ENCODE measurements around the gene SH3RF2. TPM values are rescaled to one million over a fixed set of nuclear protein-coding genes. Genes with fewer than 3 reads are reported as not detected.

The SH3RF2 gene
- total and polyA plus RNA-seq, 2 of the 13 experiments (the other 11 are each of a cell fraction or from before 2014, with no cell fraction given), result 2.6 to 3.7 TPM

DNA sequence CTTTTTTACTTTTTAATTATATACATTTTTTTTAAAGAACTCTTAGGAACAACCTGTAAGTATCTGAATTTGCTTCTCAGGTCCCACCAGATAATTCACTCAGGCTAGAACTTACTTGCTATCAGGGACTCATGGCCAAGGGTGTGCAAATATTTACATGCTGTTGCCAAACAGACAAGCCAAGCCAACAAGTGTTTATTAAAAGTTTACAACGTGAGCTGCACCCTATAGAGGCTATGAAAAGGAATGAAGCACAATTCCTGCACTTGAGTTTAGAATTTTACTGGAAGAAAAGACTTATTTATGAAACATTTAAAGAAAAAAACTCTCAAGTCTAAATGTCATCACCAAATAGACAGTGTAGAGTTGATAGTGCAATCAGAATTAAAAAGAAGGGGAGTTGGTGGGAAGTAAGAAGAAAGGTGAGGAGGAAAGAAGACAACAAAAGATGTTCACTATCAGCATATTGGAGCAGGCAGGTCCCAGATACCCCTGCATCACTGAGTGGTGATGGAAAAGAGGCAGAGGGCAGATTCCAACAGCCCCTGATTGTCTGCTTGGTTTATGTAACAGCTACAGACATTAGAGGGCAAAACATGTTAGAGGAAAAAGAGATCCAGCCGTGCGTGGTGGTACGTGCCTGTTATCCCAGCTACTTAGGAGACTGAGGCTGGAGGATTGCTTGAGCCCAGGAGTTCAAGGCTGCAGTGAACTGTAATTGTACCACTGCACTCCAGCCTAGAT lies 32.8 kb downstream of the SH3RF2 start (continued):
- TF ChIP-seq, protein P1, sequence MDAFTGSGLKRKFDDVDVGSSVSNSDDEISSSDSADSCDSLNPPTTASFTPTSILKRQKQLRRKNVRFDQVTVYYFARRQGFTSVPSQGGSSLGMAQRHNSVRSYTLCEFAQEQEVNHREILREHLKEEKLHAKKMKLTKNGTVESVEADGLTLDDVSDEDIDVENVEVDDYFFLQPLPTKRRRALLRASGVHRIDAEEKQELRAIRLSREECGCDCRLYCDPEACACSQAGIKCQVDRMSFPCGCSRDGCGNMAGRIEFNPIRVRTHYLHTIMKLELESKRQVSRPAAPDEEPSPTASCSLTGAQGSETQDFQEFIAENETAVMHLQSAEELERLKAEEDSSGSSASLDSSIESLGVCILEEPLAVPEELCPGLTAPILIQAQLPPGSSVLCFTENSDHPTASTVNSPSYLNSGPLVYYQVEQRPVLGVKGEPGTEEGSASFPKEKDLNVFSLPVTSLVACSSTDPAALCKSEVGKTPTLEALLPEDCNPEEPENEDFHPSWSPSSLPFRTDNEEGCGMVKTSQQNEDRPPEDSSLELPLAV (CRISPR knock-in tag; conservative IDR thresholded peaks at IDR 0.05; ENCODE audit: low read depth), result no peak
- TF ChIP-seq HNF4A (CRISPR knock-in tag; IDR thresholded peaks at IDR 0.05), result 0 out of 2 replicates have a peak, but pooled peaks have one; percentile 18
- TF ChIP-seq NCOA2 (CRISPR knock-in tag; IDR thresholded peaks at IDR 0.05), result 0 out of 2 replicates have a peak, but pooled peaks have one; percentile 22
- 0 out of 2 replicates have a peak, but pooled peaks have one; percentile 26 for TF ChIP-seq IRF2 (CRISPR knock-in tag; IDR thresholded peaks at IDR 0.05)
- TF ChIP-seq FOXO1 (CRISPR knock-in tag; IDR thresholded peaks at IDR 0.05), result peak; percentile 22; the same call in 1 of the 2 replicates
- TF ChIP-seq, protein P2, sequence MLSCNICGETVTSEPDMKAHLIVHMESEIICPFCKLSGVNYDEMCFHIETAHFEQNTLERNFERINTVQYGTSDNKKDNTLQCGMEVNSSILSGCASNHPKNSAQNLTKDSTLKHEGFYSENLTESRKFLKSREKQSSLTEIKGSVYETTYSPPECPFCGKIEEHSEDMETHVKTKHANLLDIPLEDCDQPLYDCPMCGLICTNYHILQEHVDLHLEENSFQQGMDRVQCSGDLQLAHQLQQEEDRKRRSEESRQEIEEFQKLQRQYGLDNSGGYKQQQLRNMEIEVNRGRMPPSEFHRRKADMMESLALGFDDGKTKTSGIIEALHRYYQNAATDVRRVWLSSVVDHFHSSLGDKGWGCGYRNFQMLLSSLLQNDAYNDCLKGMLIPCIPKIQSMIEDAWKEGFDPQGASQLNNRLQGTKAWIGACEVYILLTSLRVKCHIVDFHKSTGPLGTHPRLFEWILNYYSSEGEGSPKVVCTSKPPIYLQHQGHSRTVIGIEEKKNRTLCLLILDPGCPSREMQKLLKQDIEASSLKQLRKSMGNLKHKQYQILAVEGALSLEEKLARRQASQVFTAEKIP (CRISPR knock-in tag; IDR thresholded peaks at IDR 0.05; ENCODE audit: borderline replicate concordance), result no peak
- TF ChIP-seq NCOA1 (CRISPR knock-in tag; IDR thresholded peaks at IDR 0.05), result no peak
- TF ChIP-seq, protein P3, sequence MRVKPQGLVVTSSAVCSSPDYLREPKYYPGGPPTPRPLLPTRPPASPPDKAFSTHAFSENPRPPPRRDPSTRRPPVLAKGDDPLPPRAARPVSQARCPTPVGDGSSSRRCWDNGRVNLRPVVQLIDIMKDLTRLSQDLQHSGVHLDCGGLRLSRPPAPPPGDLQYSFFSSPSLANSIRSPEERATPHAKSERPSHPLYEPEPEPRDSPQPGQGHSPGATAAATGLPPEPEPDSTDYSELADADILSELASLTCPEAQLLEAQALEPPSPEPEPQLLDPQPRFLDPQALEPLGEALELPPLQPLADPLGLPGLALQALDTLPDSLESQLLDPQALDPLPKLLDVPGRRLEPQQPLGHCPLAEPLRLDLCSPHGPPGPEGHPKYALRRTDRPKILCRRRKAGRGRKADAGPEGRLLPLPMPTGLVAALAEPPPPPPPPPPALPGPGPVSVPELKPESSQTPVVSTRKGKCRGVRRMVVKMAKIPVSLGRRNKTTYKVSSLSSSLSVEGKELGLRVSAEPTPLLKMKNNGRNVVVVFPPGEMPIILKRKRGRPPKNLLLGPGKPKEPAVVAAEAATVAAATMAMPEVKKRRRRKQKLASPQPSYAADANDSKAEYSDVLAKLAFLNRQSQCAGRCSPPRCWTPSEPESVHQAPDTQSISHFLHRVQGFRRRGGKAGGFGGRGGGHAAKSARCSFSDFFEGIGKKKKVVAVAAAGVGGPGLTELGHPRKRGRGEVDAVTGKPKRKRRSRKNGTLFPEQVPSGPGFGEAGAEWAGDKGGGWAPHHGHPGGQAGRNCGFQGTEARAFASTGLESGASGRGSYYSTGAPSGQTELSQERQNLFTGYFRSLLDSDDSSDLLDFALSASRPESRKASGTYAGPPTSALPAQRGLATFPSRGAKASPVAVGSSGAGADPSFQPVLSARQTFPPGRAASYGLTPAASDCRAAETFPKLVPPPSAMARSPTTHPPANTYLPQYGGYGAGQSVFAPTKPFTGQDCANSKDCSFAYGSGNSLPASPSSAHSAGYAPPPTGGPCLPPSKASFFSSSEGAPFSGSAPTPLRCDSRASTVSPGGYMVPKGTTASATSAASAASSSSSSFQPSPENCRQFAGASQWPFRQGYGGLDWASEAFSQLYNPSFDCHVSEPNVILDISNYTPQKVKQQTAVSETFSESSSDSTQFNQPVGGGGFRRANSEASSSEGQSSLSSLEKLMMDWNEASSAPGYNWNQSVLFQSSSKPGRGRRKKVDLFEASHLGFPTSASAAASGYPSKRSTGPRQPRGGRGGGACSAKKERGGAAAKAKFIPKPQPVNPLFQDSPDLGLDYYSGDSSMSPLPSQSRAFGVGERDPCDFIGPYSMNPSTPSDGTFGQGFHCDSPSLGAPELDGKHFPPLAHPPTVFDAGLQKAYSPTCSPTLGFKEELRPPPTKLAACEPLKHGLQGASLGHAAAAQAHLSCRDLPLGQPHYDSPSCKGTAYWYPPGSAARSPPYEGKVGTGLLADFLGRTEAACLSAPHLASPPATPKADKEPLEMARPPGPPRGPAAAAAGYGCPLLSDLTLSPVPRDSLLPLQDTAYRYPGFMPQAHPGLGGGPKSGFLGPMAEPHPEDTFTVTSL (CRISPR knock-in tag; IDR thresholded peaks at IDR 0.05; ENCODE audit: borderline replicate concordance), result peak; percentile 68; the same call in 1 of the 2 replicates
- TF ChIP-seq MYNN (CRISPR knock-in tag; IDR thresholded peaks at IDR 0.05; ENCODE audit: low read depth), result no peak
- TF ChIP-seq, protein P4, sequence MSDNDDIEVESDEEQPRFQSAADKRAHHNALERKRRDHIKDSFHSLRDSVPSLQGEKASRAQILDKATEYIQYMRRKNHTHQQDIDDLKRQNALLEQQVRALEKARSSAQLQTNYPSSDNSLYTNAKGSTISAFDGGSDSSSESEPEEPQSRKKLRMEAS (IDR thresholded peaks at IDR 0.05), result no peak
- TF ChIP-seq, protein P5, sequence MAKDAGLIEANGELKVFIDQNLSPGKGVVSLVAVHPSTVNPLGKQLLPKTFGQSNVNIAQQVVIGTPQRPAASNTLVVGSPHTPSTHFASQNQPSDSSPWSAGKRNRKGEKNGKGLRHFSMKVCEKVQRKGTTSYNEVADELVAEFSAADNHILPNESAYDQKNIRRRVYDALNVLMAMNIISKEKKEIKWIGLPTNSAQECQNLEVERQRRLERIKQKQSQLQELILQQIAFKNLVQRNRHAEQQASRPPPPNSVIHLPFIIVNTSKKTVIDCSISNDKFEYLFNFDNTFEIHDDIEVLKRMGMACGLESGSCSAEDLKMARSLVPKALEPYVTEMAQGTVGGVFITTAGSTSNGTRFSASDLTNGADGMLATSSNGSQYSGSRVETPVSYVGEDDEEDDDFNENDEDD (CRISPR knock-in tag; IDR thresholded peaks at IDR 0.05; ENCODE audit: borderline replicate concordance), result no peak
- no peak for TF ChIP-seq ONECUT2 (CRISPR knock-in tag; IDR thresholded peaks at IDR 0.05)
- TF ChIP-seq POGZ (CRISPR knock-in tag; IDR thresholded peaks at IDR 0.05), result no peak
- no peak for TF ChIP-seq ZBTB21 (CRISPR knock-in tag; IDR thresholded peaks at IDR 0.05)
- TF ChIP-seq ZNF451 (CRISPR knock-in tag; IDR thresholded peaks at IDR 0.05), result no peak
- TF ChIP-seq, protein P6, sequence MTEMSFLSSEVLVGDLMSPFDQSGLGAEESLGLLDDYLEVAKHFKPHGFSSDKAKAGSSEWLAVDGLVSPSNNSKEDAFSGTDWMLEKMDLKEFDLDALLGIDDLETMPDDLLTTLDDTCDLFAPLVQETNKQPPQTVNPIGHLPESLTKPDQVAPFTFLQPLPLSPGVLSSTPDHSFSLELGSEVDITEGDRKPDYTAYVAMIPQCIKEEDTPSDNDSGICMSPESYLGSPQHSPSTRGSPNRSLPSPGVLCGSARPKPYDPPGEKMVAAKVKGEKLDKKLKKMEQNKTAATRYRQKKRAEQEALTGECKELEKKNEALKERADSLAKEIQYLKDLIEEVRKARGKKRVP (CRISPR knock-in tag; IDR thresholded peaks at IDR 0.05), result no peak
- TF ChIP-seq TAF15 (IDR thresholded peaks at IDR 0.05; ENCODE audit: low read depth, low read length, poor library complexity, severe bottlenecking), result no peak
